Fibroblast of the aortic adventitia (primary cell): Measurements from ENCODE around the gene NRCAM. TPM values are rescaled to one million over a fixed set of nuclear protein-coding genes. Genes with fewer than 3 reads are reported as not detected.

ENCODE experiments used
- DNase-seq: peaks from one replicate; pipeline ENCODE4 v3.0.0-alpha.2; 2010; ENCODE audit warnings: low read depth
- H3K4me3 ChIP-seq: 2 replicates; pipeline ENCODE4 v1.5.1; 2011; ENCODE audit warnings: low read depth, mild to moderate bottlenecking, control low read depth, low read length, moderate library complexity
- total RNA-seq: library from RNA; depleted of rRNA; stranded (reverse); fragments of >200 nt; gene quantifications from 2 replicates; pipeline ENCODE4 v1.2.3, GENCODE V29; 2012; ENCODE audit warnings: low replicate concordance
- TF ChIP-seq, protein P1 (sequence below): IDR thresholded peaks from 2 replicates; pipeline ENCODE4 v1.5.1; 2011; ENCODE audit warnings: mild to moderate bottlenecking, low read length, control low read depth, inconsistent platforms; ENCODE audit not compliant: insufficient read depth

The NRCAM gene
- total RNA-seq, 1 donor = 2.3 TPM

DNA sequence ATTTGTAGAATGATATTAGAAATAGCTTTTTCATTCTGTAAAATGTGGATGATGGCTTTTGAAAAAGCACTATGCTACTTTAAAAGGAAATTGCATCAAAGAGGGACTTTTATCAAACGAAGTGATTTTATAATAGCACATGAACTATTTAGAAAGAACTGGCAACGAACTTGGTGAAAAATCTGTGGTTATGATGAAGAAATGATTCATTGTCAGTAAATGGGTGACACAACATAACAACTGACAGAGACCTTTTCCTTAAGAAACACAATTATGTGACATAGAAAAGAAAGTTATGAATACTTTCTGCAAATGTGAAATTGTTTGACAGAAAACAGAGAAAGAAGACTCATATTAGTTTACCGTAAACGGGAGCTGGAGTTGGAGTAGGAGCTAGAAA, 265.3 kb downstream of the NRCAM start:
- TF ChIP-seq, protein P1, sequence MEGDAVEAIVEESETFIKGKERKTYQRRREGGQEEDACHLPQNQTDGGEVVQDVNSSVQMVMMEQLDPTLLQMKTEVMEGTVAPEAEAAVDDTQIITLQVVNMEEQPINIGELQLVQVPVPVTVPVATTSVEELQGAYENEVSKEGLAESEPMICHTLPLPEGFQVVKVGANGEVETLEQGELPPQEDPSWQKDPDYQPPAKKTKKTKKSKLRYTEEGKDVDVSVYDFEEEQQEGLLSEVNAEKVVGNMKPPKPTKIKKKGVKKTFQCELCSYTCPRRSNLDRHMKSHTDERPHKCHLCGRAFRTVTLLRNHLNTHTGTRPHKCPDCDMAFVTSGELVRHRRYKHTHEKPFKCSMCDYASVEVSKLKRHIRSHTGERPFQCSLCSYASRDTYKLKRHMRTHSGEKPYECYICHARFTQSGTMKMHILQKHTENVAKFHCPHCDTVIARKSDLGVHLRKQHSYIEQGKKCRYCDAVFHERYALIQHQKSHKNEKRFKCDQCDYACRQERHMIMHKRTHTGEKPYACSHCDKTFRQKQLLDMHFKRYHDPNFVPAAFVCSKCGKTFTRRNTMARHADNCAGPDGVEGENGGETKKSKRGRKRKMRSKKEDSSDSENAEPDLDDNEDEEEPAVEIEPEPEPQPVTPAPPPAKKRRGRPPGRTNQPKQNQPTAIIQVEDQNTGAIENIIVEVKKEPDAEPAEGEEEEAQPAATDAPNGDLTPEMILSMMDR = no peak
- DNase-seq = peak; percentile 59
- H3K4me3 ChIP-seq = no peak overlapping the region

DNA sequence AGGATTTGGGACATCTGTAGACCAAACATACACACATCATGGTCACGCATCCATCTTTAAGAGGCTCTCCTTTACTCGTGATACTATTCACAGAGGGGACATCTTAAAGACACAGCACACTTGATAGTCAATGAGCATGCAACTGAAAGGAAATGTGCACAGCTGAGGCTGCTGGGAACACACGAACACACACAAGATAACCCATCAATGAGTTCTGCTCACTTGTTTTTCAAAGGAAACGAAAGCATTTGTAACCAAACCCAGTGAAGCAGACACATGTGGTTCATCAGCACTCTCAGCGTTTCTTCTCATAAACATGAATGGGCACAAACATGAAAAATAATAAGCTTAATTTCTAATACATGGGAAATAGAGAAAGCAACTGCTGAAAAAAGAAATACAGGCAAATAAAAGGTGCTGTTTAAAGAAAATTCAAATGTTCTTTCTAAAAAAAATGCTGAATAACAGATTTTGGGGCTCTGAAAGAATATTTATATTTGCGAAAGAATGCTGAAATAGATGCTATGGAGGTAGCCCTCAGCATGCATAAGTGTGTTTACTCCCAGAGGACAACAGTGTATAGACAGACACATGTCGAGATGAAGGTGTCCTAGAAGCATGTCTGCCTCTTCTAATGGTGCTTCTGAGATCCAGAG, 266.4 kb downstream of the NRCAM start:
- no peak for DNase-seq
- no peak overlapping the region for H3K4me3 ChIP-seq
- TF ChIP-seq, protein P1 = no peak

DNA sequence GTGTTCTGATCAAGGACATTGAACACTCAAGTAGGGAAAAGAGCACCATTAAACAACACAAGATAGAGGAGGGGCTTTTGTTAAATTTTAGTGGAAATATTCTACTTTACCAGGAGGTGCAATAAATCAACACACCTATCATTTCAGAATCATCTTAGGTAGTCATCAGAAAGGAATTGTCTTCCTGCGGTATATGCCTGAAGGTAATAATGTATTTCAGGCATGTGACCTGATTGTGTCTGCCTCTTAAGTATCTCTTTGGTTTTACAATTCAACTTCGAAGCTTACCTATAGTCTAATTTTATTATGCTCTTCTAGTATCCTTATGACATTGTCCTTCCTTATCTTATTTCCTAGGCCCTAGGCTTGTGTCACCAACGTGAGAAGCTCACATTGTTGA, 267.5 kb downstream of the NRCAM start:
- no peak for DNase-seq
- TF ChIP-seq, protein P1 = no peak
- no peak overlapping the region for H3K4me3 ChIP-seq

DNA sequence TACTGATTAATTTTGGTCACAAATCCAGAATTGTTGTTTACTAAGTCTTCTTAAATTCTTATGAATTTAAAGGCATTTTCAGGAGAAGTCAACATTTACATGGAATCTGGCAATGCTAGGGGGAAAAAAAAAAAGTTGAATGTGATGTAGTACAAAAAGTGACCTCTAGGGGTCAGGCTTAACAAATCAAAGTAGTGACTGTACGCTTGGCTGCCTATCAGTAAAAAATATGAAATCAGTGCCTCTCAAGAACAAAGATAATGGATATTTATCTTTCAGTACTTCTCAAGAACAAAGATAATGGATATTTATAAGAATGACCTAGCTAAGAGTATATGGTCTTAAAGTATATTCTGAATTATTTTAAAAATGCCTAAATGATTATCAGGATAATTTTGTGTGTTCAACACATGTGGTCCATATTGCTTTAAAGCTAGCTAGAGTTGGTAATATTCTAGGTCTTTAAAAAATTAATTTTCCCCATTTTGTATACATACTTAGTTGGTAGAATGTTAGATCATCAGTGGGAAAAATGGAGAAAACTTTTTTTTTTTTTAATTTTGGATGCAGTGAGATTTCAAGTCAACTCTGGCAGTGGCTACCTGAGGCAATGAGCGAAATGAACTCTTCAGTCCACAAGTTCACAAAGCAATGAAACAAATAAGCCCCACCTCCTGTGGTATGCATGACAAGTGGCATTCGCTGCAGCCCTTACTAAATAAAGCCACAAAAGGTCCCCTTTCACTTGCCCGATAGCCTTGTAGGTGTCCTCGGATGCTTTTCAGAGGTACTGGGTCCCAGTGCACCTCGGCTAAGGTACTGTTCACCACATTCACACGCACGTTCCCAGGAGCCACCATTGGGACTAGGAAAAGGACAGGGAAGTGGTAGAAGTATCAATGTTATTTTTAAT, 274.9 kb downstream of the NRCAM start:
- DNase-seq = peak; percentile 86
- H3K4me3 ChIP-seq = no peak overlapping the region
- TF ChIP-seq, protein P1 = peak; percentile 59

DNA sequence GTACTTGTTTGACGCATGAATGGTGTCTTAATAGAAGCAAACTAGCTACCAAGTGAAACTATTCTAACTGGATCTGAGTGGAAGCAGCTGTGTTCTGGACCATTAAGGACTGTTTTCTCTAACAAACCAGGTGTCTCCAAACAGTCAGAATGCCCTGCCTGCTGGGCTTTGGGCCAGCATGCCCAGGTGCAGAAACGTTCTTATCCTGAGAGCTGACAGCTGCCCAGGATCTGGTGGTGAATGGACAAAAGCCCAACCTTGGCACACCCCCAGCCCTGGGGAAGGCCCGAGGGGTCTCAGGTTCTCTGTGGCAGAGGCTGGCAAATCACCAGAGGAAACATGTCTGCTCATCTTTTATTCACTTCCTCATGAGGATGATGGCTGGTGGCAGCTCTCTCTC, 277.8 kb downstream of the NRCAM start:
- no peak for DNase-seq
- TF ChIP-seq, protein P1 = no peak
- no peak overlapping the region for H3K4me3 ChIP-seq

DNA sequence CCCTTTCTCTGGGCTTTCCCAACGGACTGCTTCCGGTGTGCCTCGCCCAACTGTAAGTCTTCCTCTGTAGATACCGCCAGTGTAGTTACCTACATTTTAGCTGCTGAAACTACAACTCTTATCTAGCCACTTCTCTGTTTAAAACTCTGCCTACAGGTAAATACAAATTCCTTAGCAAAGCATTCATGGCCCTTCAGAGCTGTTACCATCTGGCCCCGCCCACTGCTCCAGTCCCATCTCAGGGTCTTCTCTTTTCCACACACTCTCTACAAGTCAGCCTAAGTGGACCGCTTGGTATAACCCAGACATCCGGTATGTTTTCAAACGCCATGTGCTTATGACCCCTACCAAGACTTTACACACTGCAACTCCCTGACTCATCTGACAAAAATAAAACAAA, 285.1 kb downstream of the NRCAM start:
- TF ChIP-seq, protein P1 = no peak
- H3K4me3 ChIP-seq = no peak overlapping the region
- no peak for DNase-seq
